Progenitor cell of endocrine pancreas (in vitro differentiated cells): ENCODE measurements around the gene PRDX6. TPM values are rescaled to one million over a fixed set of nuclear protein-coding genes. Genes with fewer than 3 reads are reported as not detected.
"Not testable (repeated sequence)": the region's sequence is repeated elsewhere in the genome, so short reads cannot be mapped to it uniquely, and the experiment has no call there.

Source experiments
- DNase-seq: peaks from one replicate; pipeline ENCODE4 v3.0.0; 2021; ENCODE audit warnings: low spot score; ENCODE audit not compliant: unreplicated experiment
- H3K27ac Mint-ChIP-seq: 2 replicates; pipeline ENCODE4 v1.8.0; 2021; ENCODE audit warnings: mild to moderate bottlenecking, moderate library complexity, mixed read lengths
- H3K27me3 Mint-ChIP-seq: 2 replicates; pipeline ENCODE4 v1.8.0; 2021; ENCODE audit warnings: mixed read lengths
- H3K36me3 Mint-ChIP-seq: 2 replicates; pipeline ENCODE4 v1.8.0; 2022; ENCODE audit warnings: mixed read lengths; ENCODE audit not compliant: insufficient read depth
- H3K4me1 Mint-ChIP-seq: 2 replicates; pipeline ENCODE4 v1.8.0; 2021; ENCODE audit warnings: low read depth, mixed read lengths
- H3K4me3 Mint-ChIP-seq: 2 replicates; pipeline ENCODE4 v1.8.0; 2021; ENCODE audit warnings: low read depth, mild to moderate bottlenecking, moderate library complexity, mixed read lengths
- H3K9me3 Mint-ChIP-seq: 2 replicates; pipeline ENCODE4 v1.8.0; 2021; ENCODE audit warnings: low read depth, mixed read lengths
- CTCF ChIP-seq: fragments of 200-600 bp; sonication (generic); IDR thresholded peaks from one replicate; pipeline ENCODE4 v1.5.0; 2021; ENCODE audit warnings: antibody characterized with exemption, mild to moderate bottlenecking; ENCODE audit not compliant: unreplicated experiment
- total RNA-seq: library from RNA; stranded (reverse); gene quantifications from 2 replicates; pipeline ENCODE4 v1.2.1, GENCODE V29; 2021

The PRDX6 gene
- total RNA-seq, 1 donor from 2014 or later: 258 TPM

GRCh38 chr1:173506437-173506836 is 29.3 kb downstream of the PRDX6 start:
- H3K9me3 Mint-ChIP-seq: no peaks in the 10 kb centered on the region
- H3K36me3 Mint-ChIP-seq: no peaks in the 10 kb centered on the region

GRCh38 chr1:173507205-173507846 is 30.2 kb downstream of the PRDX6 start:
- Mint-ChIP-seq H3K27ac (peak overlapping the region; percentile 92), H3K9me3 (no peaks in the 10 kb centered on the region), H3K4me3 (peak overlapping the region; percentile 19), H3K36me3 (no peaks in the 10 kb centered on the region), H3K27me3 (no peaks in the 10 kb centered on the region), H3K4me1 (peaks cover 18% of the 10 kb centered on the region)
- no peak for DNase-seq
- TF ChIP-seq CTCF: no peak

More at GRCh38 chr1:173506437-173506836, 29.3 kb downstream of the PRDX6 start:
- no peak overlapping the region for H3K4me3 Mint-ChIP-seq
- H3K27me3 Mint-ChIP-seq: no peaks in the 10 kb centered on the region
- H3K4me1 Mint-ChIP-seq: peaks cover 17% of the 10 kb centered on the region
- peak; percentile 30 for TF ChIP-seq CTCF
- DNase-seq: no peak
- H3K27ac Mint-ChIP-seq: no peak overlapping the region

GRCh38 chr1:173507847-173508209 is 30.7 kb downstream of the PRDX6 start:
- H3K36me3 Mint-ChIP-seq: no peaks in the 10 kb centered on the region
- no peaks in the 10 kb centered on the region for H3K9me3 Mint-ChIP-seq
- TF ChIP-seq CTCF: no peak
- DNase-seq: no peak
- peaks cover 18% of the 10 kb centered on the region for H3K4me1 Mint-ChIP-seq
- peak overlapping the region; percentile 17 for H3K4me3 Mint-ChIP-seq
- peak overlapping the region; percentile 92 for H3K27ac Mint-ChIP-seq
- H3K27me3 Mint-ChIP-seq: no peaks in the 10 kb centered on the region

- no peak for DNase-seq
- no peak for TF ChIP-seq CTCF
- Mint-ChIP-seq H3K4me3 (no peak overlapping the region), H3K36me3 (peaks cover under 1% of the 10 kb centered on the region), H3K9me3 (peaks cover 2% of the 10 kb centered on the region), H3K4me1 (peaks cover 17% of the 10 kb centered on the region), H3K27me3 (no peaks in the 10 kb centered on the region), H3K27ac (no peak overlapping the region)
Observed at GRCh38 chr1:173508541-173508940, 31.4 kb downstream of the PRDX6 start.

- TF ChIP-seq CTCF: no peak
- Mint-ChIP-seq H3K4me3 (no peak overlapping the region), H3K27ac (no peak overlapping the region), H3K9me3 (peaks cover 11% of the 10 kb centered on the region), H3K27me3 (no peaks in the 10 kb centered on the region), H3K36me3 (peaks cover 4% of the 10 kb centered on the region), H3K4me1 (peaks cover 16% of the 10 kb centered on the region)
- DNase-seq: no peak
Observed at GRCh38 chr1:173509797-173510196, 32.7 kb downstream of the PRDX6 start.

GRCh38 chr1:173514503-173514902 is 37.4 kb downstream of the PRDX6 start:
- not testable (repeated sequence) for DNase-seq, H3K27me3 Mint-ChIP-seq, H3K4me3 Mint-ChIP-seq, H3K36me3 Mint-ChIP-seq, H3K27ac Mint-ChIP-seq, H3K4me1 Mint-ChIP-seq
- peaks cover 16% of the 10 kb centered on the region for H3K9me3 Mint-ChIP-seq
